DMS 273 (cell line): Measurements from ENCODE around the gene TEX50.
"Not testable (repeated sequence)": the region's sequence is repeated elsewhere in the genome, so short reads cannot be mapped to it uniquely, and the experiment has no call there.

ENCODE experiments used
- DNase-seq: peaks from one replicate; lab custom pipeline; 2025; ENCODE audit not compliant: unreplicated experiment; lab: John Stamatoyannopoulos, UW

The TEX50 gene

DNA sequence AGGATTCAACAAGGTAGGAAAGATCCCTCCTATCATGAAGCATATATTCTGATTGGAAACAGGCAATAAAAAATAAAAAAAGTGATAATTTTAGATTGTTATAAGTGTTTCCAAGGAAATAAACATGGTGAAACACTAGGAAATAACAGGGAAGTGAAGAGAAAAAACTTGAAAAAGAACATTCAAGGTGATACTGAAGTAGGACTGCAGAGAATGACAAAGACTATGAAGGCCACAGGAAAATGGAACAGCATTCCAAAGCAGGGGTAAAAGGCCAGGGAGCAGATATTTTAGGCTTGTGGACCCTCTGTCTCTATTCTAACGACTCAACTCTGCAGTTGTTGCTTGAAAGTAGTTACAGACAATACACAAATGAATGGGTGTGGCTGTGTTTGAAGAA is 26.6 kb downstream of the TEX50 start:
- no peak for DNase-seq

DNA sequence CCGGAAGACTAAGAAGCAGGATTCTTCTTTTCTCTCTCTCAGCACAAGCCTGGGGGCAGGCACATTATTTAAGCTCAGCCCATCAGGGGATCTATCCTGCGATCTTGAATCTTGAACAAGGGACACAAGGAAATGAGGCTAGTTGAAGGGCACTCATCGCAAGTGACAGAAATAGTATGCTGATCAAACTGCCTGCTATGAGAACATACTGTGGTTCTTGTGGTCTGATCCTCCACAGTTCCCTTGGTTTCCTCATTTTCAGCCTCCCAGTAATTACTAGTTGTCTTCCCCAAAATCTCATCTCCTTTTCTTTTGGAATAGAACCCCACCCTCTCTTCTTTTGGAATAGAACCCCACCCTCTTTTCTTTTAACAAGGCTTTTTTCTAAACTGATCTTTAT is 28.0 kb downstream of the TEX50 start:
- no peak for DNase-seq

DNA sequence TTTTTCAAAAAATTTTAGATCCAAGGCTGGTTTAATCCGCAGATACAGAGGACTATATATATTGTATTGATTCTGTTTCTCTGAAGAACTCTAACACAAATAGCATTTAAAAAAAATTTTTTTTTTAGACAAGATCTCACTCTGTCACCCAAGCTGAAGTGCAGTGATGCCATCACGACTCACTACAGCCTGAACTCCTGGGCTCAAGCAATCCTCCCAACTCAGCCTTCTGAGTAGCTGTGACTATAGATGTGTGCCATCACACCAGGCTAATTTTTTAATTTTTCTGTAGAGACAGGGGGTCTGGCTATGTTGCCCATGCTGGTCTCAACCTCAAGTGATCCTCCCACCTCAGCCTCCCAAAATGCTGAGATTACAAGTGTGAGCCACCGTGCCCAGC is 31.5 kb downstream of the TEX50 start:
- no peak for DNase-seq

DNA sequence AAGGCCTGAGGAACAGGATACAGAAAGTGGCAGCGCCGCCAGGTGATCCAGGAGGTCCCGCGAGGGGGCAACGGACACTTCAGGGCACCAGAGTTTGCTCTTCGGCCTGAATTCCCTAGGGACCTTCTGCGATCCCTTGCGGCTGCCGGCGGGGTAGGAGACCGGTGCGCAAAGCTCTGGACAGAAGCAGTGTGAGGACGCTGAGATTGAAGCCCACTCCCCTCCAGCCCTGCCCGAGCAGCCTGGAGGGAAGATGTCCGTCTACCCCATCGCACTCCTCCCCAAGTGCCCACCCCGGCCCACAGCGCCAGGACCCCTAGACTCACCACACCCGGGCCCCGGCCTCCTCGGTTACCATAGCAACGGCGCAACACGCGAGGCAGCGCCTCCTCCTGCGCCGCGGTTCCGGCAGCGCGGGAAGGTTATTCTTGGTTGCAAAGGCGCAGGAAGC is 34.4 kb downstream of the TEX50 start, which contains the start of gene ANKRD45:
Gene ANKRD45 (minus strand): TSS at position 361 of the 451 bp plus-strand sequence. CDS start 10,433 bp downstream, outside the sequence.
- peak; percentile 84 for DNase-seq

DNA sequence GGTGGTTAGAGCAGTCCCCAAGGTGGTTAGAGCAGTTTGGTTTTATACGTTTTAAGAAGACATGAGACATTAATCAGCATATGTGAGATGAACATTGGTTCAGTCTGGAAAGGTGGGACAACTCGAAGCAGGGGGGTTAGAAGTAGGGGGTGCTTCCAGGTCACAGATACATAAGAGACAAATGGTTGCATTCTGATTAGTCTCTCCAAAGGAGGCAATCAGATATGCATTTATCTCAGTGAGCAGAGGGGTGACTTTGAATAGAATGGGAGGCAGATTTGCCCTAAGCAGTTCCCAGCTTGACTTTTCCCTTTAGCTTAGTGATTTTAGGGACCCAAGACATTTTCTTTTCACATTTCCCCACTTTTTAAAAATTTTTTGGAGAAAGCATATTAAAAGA is 39.4 kb downstream of the TEX50 start:
- DNase-seq: not testable (repeated sequence)

DNA sequence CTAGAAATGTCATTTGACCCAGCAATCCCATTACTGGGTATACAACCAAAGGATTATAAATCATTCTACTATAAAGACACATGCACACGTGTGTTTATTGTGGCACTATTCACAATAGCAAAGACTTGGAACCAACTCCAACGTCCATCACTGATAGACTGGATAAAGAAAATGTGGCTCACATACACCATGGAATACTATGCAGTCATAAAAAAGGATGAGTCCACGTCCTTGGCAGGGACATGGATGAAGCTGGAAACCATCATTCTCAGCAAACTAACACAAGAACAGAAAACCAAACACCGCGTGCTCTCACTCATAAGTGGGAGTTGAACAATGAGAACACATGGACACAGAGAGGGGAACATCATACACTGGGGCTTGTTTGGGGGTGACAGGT is 45.0 kb downstream of the TEX50 start:
- not testable (repeated sequence) for DNase-seq

DNA sequence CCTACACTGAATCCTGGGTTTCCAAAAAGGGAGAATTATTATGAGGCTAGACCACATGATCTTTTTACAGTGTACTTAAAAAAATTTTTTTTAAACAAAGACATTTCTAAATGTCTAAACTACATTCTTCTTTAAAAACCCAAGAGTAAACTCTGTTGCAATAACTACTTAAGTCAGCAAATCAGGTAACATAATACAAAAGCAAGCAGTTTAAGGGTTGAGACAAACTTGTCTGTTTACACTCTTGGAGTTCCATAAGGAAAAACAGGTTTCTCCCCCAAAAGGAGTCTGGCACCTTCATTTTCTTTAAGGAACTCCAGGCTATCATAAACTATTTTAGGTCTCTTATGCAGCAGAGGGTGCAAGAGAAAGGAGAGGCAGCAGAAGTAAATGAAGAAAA is 47.0 kb downstream of the TEX50 start:
- DNase-seq: no peak

DNA sequence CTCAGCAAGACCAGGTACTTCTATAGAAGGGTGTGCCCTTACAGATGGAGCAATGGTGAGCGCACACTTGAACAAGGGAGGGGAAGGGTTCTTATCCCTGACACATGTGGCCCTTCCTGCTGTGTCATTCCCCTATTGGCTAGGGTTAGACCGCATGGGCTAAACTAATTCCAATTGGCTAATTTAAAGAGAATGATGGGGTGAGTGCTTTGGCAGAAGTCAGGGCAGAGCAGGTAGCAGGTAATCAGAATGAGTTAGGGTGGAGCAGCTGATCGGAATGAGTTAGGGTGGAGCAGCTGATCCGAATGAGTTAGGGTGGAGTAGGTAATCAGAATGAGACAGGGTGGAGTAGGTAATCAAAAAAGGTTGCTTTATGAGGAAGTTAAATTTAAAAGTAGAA is 48.7 kb downstream of the TEX50 start:
- DNase-seq: not testable (repeated sequence)

DNA sequence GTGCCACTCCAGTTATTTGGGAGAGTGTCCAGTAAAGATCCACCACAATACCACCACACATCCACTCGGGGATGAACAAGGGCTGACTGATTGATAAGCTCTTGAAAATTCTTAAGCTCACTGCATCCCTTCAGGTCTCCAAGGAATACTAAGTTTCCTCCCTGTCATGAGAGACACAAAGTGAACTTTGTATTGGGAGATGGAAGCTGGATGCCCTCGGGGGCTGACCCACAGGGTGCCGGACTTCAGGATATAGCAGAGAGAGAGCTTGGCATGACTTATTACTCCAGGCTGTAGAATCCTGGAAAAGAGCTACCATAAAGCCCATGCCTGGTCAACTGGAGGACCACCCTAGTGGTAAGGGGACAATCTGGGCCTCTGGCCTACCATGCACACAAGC is 50.0 kb downstream of the TEX50 start:
- not testable (repeated sequence) for DNase-seq
